GM18858 (cell line): ENCODE data around the gene ATM.
"Not testable (repeated sequence)": the region's sequence is repeated elsewhere in the genome, so short reads cannot be mapped to it uniquely, and the experiment has no call there.

Source experiments
- ATAC-seq: cut with Tn5 transposase; IDR thresholded peaks from one replicate; pipeline ENCODE4 v1.9.1; 2021; ENCODE audit not compliant: unreplicated experiment

The ATM gene

DNA sequence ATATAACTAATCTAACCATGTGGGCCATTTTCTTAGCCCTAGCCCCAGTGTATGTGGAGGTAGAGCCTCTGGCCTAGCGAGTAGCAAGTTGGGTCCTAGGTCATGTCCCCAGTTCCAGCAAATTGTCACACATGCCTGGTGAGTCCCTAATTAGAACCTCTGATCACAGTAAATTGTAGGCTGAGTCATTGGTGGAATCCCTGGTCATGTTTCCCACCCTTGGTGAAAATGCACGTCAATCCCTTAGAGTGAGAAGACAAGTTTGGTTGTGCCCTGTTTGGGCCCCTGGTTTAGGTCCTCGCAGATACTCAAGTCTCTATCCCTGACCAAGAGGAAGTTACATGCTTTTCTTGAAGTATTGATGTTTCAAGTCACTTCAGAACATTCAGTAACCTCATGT, 46.7 kb downstream of the ATM start:
- no peak for ATAC-seq

GRCh38 chr11:108276985-108277616, 54.2 kb downstream of the ATM start:
- ATAC-seq, result not testable (repeated sequence)

DNA sequence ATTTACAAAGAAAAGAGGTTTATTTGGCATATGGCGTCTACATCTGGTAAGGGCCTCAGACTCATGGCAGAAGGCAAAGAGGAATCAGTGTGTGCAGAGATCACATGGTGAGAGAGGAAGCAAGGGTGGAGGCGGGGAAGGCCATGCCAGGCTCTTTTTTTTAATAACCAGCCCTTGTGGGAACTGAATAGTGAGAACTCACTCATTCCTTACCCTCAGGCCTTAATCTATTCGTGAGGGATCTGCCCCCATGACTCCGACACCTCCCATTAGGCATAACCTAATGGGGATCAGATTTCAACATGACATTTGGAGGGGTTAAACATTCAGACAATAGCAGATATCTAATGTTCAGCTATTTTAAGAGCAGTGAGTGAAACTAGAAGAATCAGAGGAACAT, 55.7 kb downstream of the ATM start:
- ATAC-seq, result no peak

- ATAC-seq, result no peak
Observed at GRCh38 chr11:108278954-108279353, 56.1 kb downstream of the ATM start.

DNA sequence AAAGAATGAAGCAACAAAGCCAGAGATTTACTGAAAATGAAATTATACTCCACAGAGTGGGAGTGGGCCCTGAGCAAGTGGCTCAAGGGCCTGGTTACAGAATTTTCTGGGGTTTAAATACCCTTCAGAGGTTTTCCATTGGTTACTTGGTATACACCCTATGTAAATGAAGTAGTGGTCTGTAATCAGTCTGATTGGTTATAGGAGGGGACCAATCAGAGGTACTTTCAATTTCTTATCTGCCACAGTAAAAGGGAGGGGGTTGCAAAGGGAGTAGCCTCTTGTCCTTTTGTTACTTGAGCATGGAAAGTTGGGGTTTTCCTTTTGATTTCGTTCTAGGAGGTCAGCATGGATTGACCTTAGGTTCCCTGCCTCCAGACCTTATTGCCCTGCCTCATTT, 63.5 kb downstream of the ATM start:
- ATAC-seq, result no peak

DNA sequence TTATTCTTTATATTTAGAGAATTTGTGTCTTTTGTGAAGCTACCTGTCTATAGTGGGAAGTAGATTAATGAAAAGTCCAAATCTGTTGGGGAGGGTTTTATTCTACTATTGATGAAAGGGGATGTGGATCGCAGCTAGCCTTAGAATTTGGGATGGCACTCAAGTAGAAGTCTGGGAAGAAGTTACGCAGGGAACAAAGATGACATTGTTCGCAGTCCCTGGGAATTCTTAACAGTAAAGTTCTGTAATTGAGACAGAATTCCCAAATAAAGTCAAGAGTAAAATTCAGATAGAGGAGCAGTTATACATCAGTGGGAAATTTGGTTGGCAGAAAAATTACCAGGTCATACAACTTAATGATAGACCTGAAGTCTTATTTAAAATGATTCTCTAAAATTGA, 64.1 kb downstream of the ATM start:
- ATAC-seq, result no peak

GRCh38 chr11:108289066-108289465, 66.2 kb downstream of the ATM start:
- ATAC-seq, result not testable (repeated sequence)

DNA sequence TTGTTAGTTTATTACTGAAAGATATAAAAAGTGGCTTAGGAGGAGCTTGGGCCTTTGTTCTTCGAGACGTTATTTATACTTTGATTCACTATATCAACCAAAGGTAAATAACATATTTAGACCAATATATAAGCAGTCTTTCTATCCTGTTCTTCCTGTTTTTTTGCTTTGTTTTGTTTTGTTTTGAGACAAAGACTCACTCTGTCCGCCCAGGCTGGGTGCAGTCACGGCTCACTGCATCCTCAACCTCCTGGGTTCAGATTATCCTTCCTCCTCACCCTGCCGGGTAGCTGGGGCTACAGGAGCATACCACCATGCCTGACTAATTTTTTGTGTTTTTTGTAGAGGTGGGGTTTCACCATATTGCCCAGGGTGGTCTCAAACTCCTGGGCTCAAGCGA, 66.8 kb downstream of the ATM start:
- peak; percentile 51 for ATAC-seq

- no peak for ATAC-seq
Observed at GRCh38 chr11:108293229-108293628, 70.4 kb downstream of the ATM start.

GRCh38 chr11:108302121-108302785, 79.4 kb downstream of the ATM start:
- peak; percentile 70 for ATAC-seq

DNA sequence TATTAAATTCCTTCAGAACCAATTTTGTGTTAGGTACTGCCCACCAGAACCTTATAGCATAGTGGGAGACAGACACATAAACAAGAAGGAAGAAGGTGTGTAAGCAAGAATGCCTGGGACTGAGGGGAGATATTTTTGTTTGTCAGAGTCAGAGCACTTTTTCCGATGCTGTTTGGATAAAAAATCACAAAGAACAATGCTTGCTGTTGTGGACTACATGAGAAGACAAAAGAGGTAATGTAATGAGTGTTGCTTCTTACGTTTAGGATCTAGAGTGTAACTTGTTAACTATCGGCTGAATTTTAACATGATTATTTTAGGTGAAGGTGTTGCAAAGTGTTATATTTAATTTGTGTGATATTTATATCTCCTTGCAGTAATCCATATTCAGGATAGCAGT, 84.9 kb downstream of the ATM start:
- no peak for ATAC-seq

GRCh38 chr11:108313444-108313843, 90.6 kb downstream of the ATM start:
- ATAC-seq, result no peak

DNA sequence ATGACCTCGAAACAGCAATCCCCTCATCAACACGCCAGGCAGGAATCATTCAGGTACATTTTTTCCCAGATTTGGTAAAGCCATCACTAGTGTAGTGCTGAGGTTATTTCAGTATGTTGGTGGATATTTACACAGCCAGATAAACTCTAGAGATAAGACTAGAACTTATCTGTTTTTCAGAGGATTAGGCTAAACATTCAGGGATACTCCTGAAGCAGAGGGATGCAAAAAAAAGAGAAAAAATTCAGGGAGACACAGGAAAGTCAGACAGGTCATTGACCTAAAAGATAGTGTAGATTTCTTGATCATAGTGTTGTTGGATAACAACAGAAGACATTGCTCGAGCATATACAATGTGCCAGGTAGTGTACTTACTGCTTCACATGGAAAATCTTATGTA, 93.2 kb downstream of the ATM start:
- no peak for ATAC-seq

DNA sequence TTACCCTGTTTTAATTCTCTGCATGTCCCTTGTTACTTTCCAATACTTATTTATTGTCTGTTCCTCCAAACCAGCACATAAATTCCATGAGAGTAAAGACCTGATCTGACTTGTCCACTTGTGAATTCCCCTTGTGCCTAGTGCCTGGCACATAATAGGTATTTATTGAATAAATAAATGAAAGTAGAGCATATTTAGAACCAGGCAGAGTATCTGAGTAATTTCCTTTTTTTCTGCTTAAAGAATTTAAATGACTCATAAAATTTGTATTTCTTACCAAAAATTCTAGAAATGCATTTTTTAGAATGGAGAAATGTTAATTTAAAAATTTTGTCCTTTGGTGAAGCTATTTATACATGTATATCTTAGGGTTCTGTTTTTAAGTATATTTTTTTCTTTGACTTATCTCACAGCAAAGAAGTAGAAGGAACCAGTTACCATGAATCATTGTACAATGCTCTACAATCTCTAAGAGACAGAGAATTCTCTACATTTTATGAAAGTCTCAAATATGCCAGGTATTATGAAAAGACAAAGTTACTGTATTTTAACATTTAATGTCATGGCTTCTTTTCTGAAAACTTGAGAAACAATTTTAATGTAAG, 96.8 kb downstream of the ATM start:
- ATAC-seq, result no peak

DNA sequence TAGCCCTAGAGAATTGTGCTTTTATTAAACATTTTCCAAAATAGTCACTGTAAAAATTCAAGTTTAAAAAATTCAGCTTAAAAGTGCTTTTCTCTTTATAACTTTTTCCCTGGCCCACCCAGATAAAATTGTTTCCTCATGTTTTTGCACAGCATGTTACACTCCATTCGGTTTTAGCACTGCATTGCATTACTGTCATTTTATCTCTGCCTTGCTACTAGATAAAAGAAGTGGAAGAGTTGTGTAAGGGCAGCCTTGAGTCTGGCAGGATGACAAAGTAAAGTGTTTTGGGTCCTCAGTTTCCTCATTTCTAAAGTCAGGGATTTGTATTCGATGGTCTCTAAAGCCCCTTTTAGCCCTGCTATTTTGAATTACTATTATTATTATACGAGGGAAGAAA, 99.8 kb downstream of the ATM start:
- no peak for ATAC-seq

DNA sequence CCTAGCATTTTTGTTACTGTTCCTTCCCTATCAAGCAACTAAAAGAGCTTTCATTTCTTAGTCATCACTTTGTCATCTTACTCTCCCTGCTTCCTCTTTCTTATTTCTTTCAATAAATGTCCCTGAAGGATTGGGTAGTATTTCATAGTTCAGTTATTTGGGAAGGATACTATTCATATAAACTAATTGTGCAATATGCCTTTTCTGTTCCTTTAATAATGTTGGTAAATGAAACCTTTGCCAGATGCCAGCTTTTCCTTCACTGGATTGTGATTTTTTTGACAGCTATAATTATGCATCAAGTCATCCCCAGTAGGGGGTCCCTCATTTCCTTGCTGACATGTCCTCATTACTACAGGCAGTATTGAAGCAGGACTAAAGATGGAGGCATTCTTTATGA, 101.7 kb downstream of the ATM start:
- ATAC-seq, result no peak

- no peak for ATAC-seq
Observed at GRCh38 chr11:108333403-108333899, 110.6 kb downstream of the ATM start.

DNA sequence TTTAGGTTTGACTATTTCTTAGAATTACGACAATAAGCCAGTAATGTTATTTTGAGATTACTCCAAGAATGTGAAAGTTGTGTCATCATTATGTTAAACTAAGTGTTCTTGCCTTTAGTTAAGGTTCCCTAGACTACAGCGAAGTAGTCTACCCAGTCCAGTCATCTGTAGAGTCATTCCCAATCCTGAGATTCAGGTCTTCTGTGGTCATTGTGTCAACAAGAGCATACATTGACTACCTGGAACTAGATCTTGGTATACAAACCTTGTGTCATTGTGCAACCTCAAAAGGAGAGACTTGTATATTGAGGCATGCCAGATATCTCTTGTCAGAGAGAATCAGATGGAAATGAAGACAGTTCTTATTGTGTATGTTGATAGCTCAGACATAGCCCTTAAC, 115.9 kb downstream of the ATM start:
- no peak for ATAC-seq

DNA sequence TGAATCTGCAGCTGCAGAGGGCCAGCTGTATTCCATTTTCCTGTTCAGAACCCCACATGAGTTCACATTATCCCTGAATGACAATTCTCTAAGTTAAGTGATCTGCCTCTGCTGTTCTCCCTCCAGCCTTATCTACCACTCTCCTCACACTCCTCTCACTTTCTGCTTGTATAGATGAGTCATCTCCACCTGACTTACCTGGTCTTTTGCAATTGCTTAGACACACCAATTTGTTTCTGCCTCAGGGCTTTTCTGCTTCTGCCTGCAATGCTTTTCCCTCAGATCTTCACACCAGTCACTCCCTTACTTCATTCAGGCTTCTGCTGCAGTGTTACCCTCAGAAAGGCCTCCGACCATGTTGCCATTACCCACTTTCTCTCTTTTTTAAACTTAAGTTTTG, 118.1 kb downstream of the ATM start:
- ATAC-seq, result no peak

DNA sequence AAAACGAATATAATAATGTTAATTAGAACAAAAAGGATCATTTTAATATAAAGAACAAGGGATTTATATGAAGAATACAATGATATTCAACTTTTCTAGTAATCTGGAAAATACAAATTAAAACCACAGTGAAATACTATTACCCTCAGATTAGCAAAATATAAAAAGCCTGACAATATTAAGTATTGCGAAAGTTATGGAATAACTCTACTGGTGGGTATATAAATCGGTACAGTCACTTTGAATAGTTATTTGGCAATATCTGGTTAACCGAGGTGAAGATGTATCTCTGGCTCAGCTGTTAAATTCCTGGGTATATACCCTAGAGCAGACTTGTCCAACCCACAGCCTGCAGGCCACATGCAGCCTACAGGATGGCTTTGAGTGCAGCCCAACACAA, 118.8 kb downstream of the ATM start:
- no peak for ATAC-seq

DNA sequence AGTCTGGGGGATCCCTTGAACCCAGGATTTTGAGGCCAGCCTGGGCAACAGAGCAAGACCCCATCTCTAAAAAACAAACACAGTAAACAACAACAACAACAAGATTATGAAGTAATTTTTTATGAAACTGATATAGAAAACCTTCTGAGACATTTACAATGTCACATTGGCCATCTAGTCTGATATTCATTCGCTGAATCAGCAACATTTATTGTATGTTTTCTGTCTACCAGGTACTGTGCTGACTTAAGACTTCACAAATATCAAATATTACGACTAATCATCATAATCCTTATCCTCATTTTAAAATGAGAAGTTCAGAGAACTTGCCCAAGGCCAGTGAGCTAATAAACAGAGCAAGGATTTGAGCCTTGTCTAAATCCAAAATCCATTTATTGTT, 120.8 kb downstream of the ATM start:
- ATAC-seq, result no peak

- no peak for ATAC-seq
Observed at GRCh38 chr11:108345767-108346166, 122.9 kb downstream of the ATM start.
